H1 (cell line): ENCODE data around the gene MRPL34. TPM values are rescaled to one million over a fixed set of nuclear protein-coding genes. Genes with fewer than 3 reads are reported as not detected.

Experiments used
- BACH1 ChIP-seq: IDR thresholded peaks from 2 replicates; pipeline ENCODE4 v1.6.1; 2012; ENCODE audit warnings: low read length, improper control_type of control experiment
- CBX8 ChIP-seq: fragments of 300-800, 300-1000 bp; sonication (generic); IDR thresholded peaks from 2 replicates; pipeline ENCODE4 v1.7.1; 2016; ENCODE audit warnings: low read depth, low read length, borderline replicate concordance
- E2F6 ChIP-seq: IDR thresholded peaks from 2 replicates; pipeline ENCODE4 v1.6.1; 2012; ENCODE audit warnings: inconsistent platforms
- JUN ChIP-seq: IDR thresholded peaks from 2 replicates; pipeline ENCODE4 v1.6.1; 2011; ENCODE audit warnings: low read depth, mild to moderate bottlenecking, improper control_type of control experiment, low read length
- RXRA ChIP-seq: IDR thresholded peaks from 2 replicates; pipeline ENCODE4 v1.6.1; 2011; ENCODE audit warnings: low read depth, mild to moderate bottlenecking, low read length, moderate library complexity; ENCODE audit not compliant: insufficient read depth
- polyA plus RNA-seq, 7 experiments: library from polyadenylated mRNA; depleted of rRNA in 3 of 7; stranded (reverse) in 5 of 7; unstranded in 2 of 7; fragments of >200 nt in 5 of 7; fragments of 200-250 nt in 2 of 7; gene quantifications; 1 replicate in 5 of 7; 2 replicates in 1 of 7; 4 replicates in 1 of 7; pipeline versions ENCODE4 v1.2.1 to v1.2.3, GENCODE V29; 2011 to 2013; ENCODE audit warnings: missing spikeins in 2 of 7, mixed read lengths in 2 of 7
- total RNA-seq: library from RNA; stranded (reverse); fragmentation: NEBNext Ultra II Directional; extraction: Animal tissue kit (Norgen Biotek cat#: 25700); gene quantifications from 2 replicates; pipeline ENCODE4 v1.2.1, GENCODE V29; 2021

Gene MRPL34
- total and polyA plus RNA-seq, 2 of the 8 experiments (the other 6 are each of a cell fraction or from before 2014, with no cell fraction given), result 91.9 to 99.6 TPM

GRCh38 chr19:17286263-17286662 lies 19.4 kb upstream of the MRPL34 start (continued):
- no peak for TF ChIP-seq JUN
- no peak for TF ChIP-seq BACH1
- no peak for TF ChIP-seq CBX8
- no peak for TF ChIP-seq E2F6
- TF ChIP-seq RXRA, result no peak
